Stimulated activated CD4-positive, alpha-beta T cell treated with anti-CD3 and anti-CD28 coated beads, TNF-alpha, amount 100 ng/mL, for 4 hours (primary cell): ENCODE measurements around the gene ASTN2.
"Not testable (repeated sequence)": the region's sequence is repeated elsewhere in the genome, so short reads cannot be mapped to it uniquely, and the experiment has no call there.

Source experiments
- DNase-seq, 3 experiments: peaks; one replicate each; pipeline ENCODE4 v3.0.0-alpha.2; 2020; ENCODE audit warnings: low read depth in 3 of 3

ASTN2 gene

GRCh38 chr9:116701940-116702642 lies 712.8 kb downstream of the ASTN2 start:
- no peak for DNase-seq

GRCh38 chr9:116700882-116701865 lies 713.7 kb downstream of the ASTN2 start:
- no peak for DNase-seq

GRCh38 chr9:116700279-116700678 lies 714.6 kb downstream of the ASTN2 start:
- no peak for DNase-seq

GRCh38 chr9:116697887-116698286 lies 717.0 kb downstream of the ASTN2 start:
- DNase-seq: no peak

- no peak for DNase-seq
These were observed 717.5 kb downstream of the ASTN2 start for GRCh38 chr9:116697362-116697761.

GRCh38 chr9:116695438-116695837 lies 719.4 kb downstream of the ASTN2 start:
- DNase-seq: no peak

GRCh38 chr9:116694785-116695291 lies 720.0 kb downstream of the ASTN2 start:
- no peak for DNase-seq

- no peak for DNase-seq
These were observed 721.6 kb downstream of the ASTN2 start for GRCh38 chr9:116693233-116693731.

- no peak for DNase-seq
These were observed 722.2 kb downstream of the ASTN2 start for GRCh38 chr9:116692616-116693015.

GRCh38 chr9:116691607-116692006 lies 723.2 kb downstream of the ASTN2 start:
- DNase-seq: no peak

GRCh38 chr9:116690805-116691204 lies 724.1 kb downstream of the ASTN2 start:
- DNase-seq: not testable (repeated sequence)

GRCh38 chr9:116689486-116690032 lies 725.3 kb downstream of the ASTN2 start:
- no peak for DNase-seq

- DNase-seq: no peak
These were observed 725.9 kb downstream of the ASTN2 start for GRCh38 chr9:116688806-116689485.

GRCh38 chr9:116687754-116688135 lies 727.1 kb downstream of the ASTN2 start:
- DNase-seq: no peak

GRCh38 chr9:116687074-116687753 lies 727.6 kb downstream of the ASTN2 start, which contains the start of gene TRIM32:
TRIM32 (plus strand) TSS chr9:116687305; CDS start chr9:116697743, 10,438 bp downstream.
- peak; percentile 89 to 98 (median 91) for DNase-seq

- no peak for DNase-seq
These were observed 728.2 kb downstream of the ASTN2 start for GRCh38 chr9:116686693-116687073.

GRCh38 chr9:116686135-116686534 lies 728.7 kb downstream of the ASTN2 start:
- DNase-seq: no peak

GRCh38 chr9:116685166-116685565 lies 729.7 kb downstream of the ASTN2 start:
- no peak for DNase-seq

- no peak for DNase-seq
These were observed 731.3 kb downstream of the ASTN2 start for GRCh38 chr9:116683535-116683934.

- no peak for DNase-seq
These were observed 740.5 kb downstream of the ASTN2 start for GRCh38 chr9:116674210-116674980.
